H1 (cell line): ENCODE results near the gene ATP11A. TPM values are rescaled to one million over a fixed set of nuclear protein-coding genes. Genes with fewer than 3 reads are reported as not detected.

Experiments
- CHD7 ChIP-seq: fragments of 300-600 bp; sonication (generic); IDR thresholded peaks from 2 replicates; pipeline ENCODE4 v1.7.1; 2012; ENCODE audit warnings: low read length, moderate library complexity, mild to moderate bottlenecking, inconsistent platforms; ENCODE audit not compliant: insufficient replicate concordance
- polyA plus RNA-seq, 7 experiments: library from polyadenylated mRNA; depleted of rRNA in 3 of 7; stranded (reverse) in 5 of 7; unstranded in 2 of 7; fragments of >200 nt in 5 of 7; fragments of 200-250 nt in 2 of 7; gene quantifications; 1 replicate in 5 of 7; 2 replicates in 1 of 7; 4 replicates in 1 of 7; pipeline versions ENCODE4 v1.2.1 to v1.2.3, GENCODE V29; 2011 to 2013; ENCODE audit warnings: missing spikeins in 2 of 7, mixed read lengths in 2 of 7
- total RNA-seq: library from RNA; stranded (reverse); fragmentation: NEBNext Ultra II Directional; extraction: Animal tissue kit (Norgen Biotek cat#: 25700); gene quantifications from 2 replicates; pipeline ENCODE4 v1.2.1, GENCODE V29; 2021

The ATP11A gene
- total and polyA plus RNA-seq, 2 of the 8 experiments (the other 6 are each of a cell fraction or from before 2014, with no cell fraction given): 28.8 to 72.9 TPM

GRCh38 chr13:112831196-112831595, 141.4 kb downstream of the ATP11A start (continued):
- no peak for TF ChIP-seq CHD7
